Epithelial cell of prostate (primary cell): ENCODE results near the gene CEACAM7.
"Not testable (repeated sequence)": the region's sequence is repeated elsewhere in the genome, so short reads cannot be mapped to it uniquely, and the experiment has no call there.

ENCODE experiments used
- DNase-seq: peaks from one replicate; pipeline ENCODE4 v3.0.0-alpha.2; 2011; ENCODE audit warnings: low read depth, low spot score
- H3K27ac ChIP-seq: fragments of 450-650 bp; 2 replicates; pipeline ENCODE4 v1.5.1; 2017; ENCODE audit warnings: mild to moderate bottlenecking

CEACAM7 gene

GRCh38 chr19:41668315-41668714 is 19.8 kb downstream of the CEACAM7 start:
- H3K27ac ChIP-seq = no peak overlapping the region
- no peak for DNase-seq

- DNase-seq = no peak
- no peak overlapping the region for H3K27ac ChIP-seq
Observed at GRCh38 chr19:41666075-41666474, 22.0 kb downstream of the CEACAM7 start.

- no peak for DNase-seq
- no peak overlapping the region for H3K27ac ChIP-seq
Observed at GRCh38 chr19:41657157-41657556, 30.9 kb downstream of the CEACAM7 start.

GRCh38 chr19:41656756-41657155 is 31.3 kb downstream of the CEACAM7 start:
- not testable (repeated sequence) for DNase-seq, H3K27ac ChIP-seq

GRCh38 chr19:41652250-41652649 is 35.8 kb downstream of the CEACAM7 start:
- no peak for DNase-seq
- no peak overlapping the region for H3K27ac ChIP-seq

- H3K27ac ChIP-seq = no peak overlapping the region
- peak; percentile 22 for DNase-seq
Observed at GRCh38 chr19:41649827-41650226, 38.2 kb downstream of the CEACAM7 start.

- no peak overlapping the region for H3K27ac ChIP-seq
- no peak for DNase-seq
Observed at GRCh38 chr19:41646589-41647204, 41.4 kb downstream of the CEACAM7 start.

- DNase-seq = no peak
- no peak overlapping the region for H3K27ac ChIP-seq
Observed at GRCh38 chr19:41641879-41642485, 46.1 kb downstream of the CEACAM7 start.

GRCh38 chr19:41638641-41639081 is 49.4 kb downstream of the CEACAM7 start:
- H3K27ac ChIP-seq = no peak overlapping the region
- no peak for DNase-seq

- DNase-seq = no peak
- no peak overlapping the region for H3K27ac ChIP-seq
Observed at GRCh38 chr19:41637484-41637883, 50.6 kb downstream of the CEACAM7 start.

- no peak for DNase-seq
- H3K27ac ChIP-seq = no peak overlapping the region
Observed at GRCh38 chr19:41627966-41628675, 59.9 kb downstream of the CEACAM7 start.

- no peak for DNase-seq
- no peak within 1 kb of the TSS for H3K27ac ChIP-seq
Observed at GRCh38 chr19:41626877-41627276, 61.2 kb downstream of the CEACAM7 start, which contains the start of gene CEACAM4. CEACAM4 (minus strand) TSS chr19:41627074; CDS start chr19:41626963, 111 bp downstream.

GRCh38 chr19:41626278-41626677 is 61.8 kb downstream of the CEACAM7 start:
- no peak for DNase-seq
- no peak overlapping the region for H3K27ac ChIP-seq

GRCh38 chr19:41624937-41625336 is 63.1 kb downstream of the CEACAM7 start:
- no peak overlapping the region for H3K27ac ChIP-seq
- DNase-seq = no peak

- no peak for DNase-seq
- no peak overlapping the region for H3K27ac ChIP-seq
Observed at GRCh38 chr19:41624515-41624914, 63.6 kb downstream of the CEACAM7 start.

GRCh38 chr19:41623360-41623759 is 64.7 kb downstream of the CEACAM7 start:
- no peak overlapping the region for H3K27ac ChIP-seq
- DNase-seq = no peak
